B cell (primary cell): Measurements from ENCODE around the gene POU2AF1. TPM values are rescaled to one million over a fixed set of nuclear protein-coding genes. Genes with fewer than 3 reads are reported as not detected.

Experiments used
- ATAC-seq: fragments of 200-7000 bp; cut with Tn5 transposase; one replicate; pipeline ENCODE4 v1.10.0; 2021; ENCODE audit warnings: low read depth, mild to moderate bottlenecking, moderate number of reproducible peaks, moderate library complexity
- CTCF ChIA-PET: fragments of 350-600 bp; sonication (Branson Sonifier 250); formaldehyde crosslinking; loops from one replicate; lab custom pipeline; 2021; ENCODE audit warnings: antibody characterized with exemption, inconsistent platforms; lab: Charles Lee
- POLR2A ChIA-PET: fragments of 350-600 bp; sonication (Branson Sonifier 250); formaldehyde crosslinking; loops from one replicate; lab custom pipeline; 2021; ENCODE audit warnings: antibody characterized with exemption; lab: Charles Lee
- DNase-seq: peaks from one replicate; pipeline ENCODE4 v3.0.0; 2013
- H2AFZ ChIP-seq: 2 replicates; pipeline ENCODE4 v1.6.1; 2012; ENCODE audit warnings: mild to moderate bottlenecking, low read depth, low read length; ENCODE audit not compliant: insufficient read depth, poor library complexity, severe bottlenecking
- H3K27ac ChIP-seq, 2 donors: 1 replicate in 1 of 2; 2 replicates in 1 of 2; pipeline ENCODE4 v1.5.1; 2012 to 2013; ENCODE audit warnings: low read length in 2 of 2, mild to moderate bottlenecking in 2 of 2, moderate library complexity in 1 of 2
- H3K27me3 ChIP-seq, 4 experiments: fragments of 200-600 bp in 1 of 4; sonication (generic) in 1 of 4; replicated peaks in 1 of 4; 1 replicate in 2 of 4; 2 replicates in 2 of 4; pipeline versions ENCODE4 v1.6.1 to v1.7.0; 2013 to 2016; ENCODE audit warnings: low read length in 3 of 4, mild to moderate bottlenecking in 2 of 4, mixed read lengths in 1 of 4, moderate library complexity in 1 of 4; ENCODE audit not compliant: insufficient read depth in 4 of 4, control insufficient read depth in 3 of 4; ENCODE audit errors: control extremely low read depth in 1 of 4
- H3K36me3 ChIP-seq, 2 experiments: replicated peaks in 1 of 2; 1 replicate in 1 of 2; 2 replicates in 1 of 2; pipeline versions ENCODE4 v1.6.1 to v1.7.1; 2013; ENCODE audit warnings: low read length in 1 of 2; ENCODE audit not compliant: insufficient read depth in 2 of 2, control insufficient read depth in 1 of 2; ENCODE audit errors: control extremely low read depth in 1 of 2, extremely low read depth in 1 of 2
- H3K4me1 ChIP-seq, 2 donors: fragments of 200-600 bp in 1 of 2; sonication (generic) in 1 of 2; 1 replicate in 1 of 2; 2 replicates in 1 of 2; pipeline versions ENCODE4 v1.5.1 to v1.6.1; 2013 to 2017; ENCODE audit warnings: low read length in 2 of 2; ENCODE audit not compliant: control insufficient read depth in 2 of 2, insufficient read depth in 2 of 2
- H3K4me2 ChIP-seq: replicated peaks from 2 replicates; pipeline ENCODE3; 2012; ENCODE audit warnings: mild to moderate bottlenecking, low read depth, low read length; ENCODE audit not compliant: poor library complexity, severe bottlenecking
- H3K4me3 ChIP-seq, 5 experiments: fragments of 200-600 bp in 1 of 5; sonication (generic) in 1 of 5; 1 replicate in 3 of 5; 2 replicates in 2 of 5; pipeline versions ENCODE4 v1.5.1 to v1.7.0; 2011 to 2016; ENCODE audit warnings: low read length in 4 of 5, mild to moderate bottlenecking in 4 of 5, low read depth in 2 of 5, control low read depth in 1 of 5, moderate library complexity in 1 of 5; ENCODE audit not compliant: insufficient read depth in 1 of 5; ENCODE audit errors: control extremely low read depth in 1 of 5, extremely low read depth in 1 of 5
- H3K79me2 ChIP-seq: fragments of 200-600 bp; sonication (generic); one replicate; pipeline ENCODE4 v1.6.0; 2016; ENCODE audit warnings: low read length; ENCODE audit not compliant: control insufficient read depth, insufficient read depth
- H3K9ac ChIP-seq: fragments of 200-600 bp; sonication (generic); 2 replicates; pipeline ENCODE4 v1.6.1; 2017; ENCODE audit warnings: mild to moderate bottlenecking, low read length, moderate library complexity
- H3K9me3 ChIP-seq, 3 donors: one replicate each; pipeline versions ENCODE4 v1.6.1 to v1.7.1; 2013; ENCODE audit warnings: low read length in 2 of 3; ENCODE audit not compliant: control insufficient read depth in 2 of 3, insufficient read depth in 1 of 3; ENCODE audit errors: control extremely low read depth in 1 of 3
- H4K20me1 ChIP-seq: 2 replicates; pipeline ENCODE4 v1.6.0; 2012; ENCODE audit warnings: mild to moderate bottlenecking, low read length; ENCODE audit not compliant: insufficient read depth, control insufficient read depth, poor library complexity, severe bottlenecking
- H3K27ac Mint-ChIP-seq: one replicate; pipeline ENCODE4 v1.8.0; 2021; ENCODE audit warnings: mixed read lengths
- H3K27me3 Mint-ChIP-seq: one replicate; pipeline ENCODE4 v1.8.0; 2021; ENCODE audit warnings: mixed read lengths
- H3K4me1 Mint-ChIP-seq: one replicate; pipeline ENCODE4 v1.8.0; 2021; ENCODE audit warnings: mixed read lengths
- H3K4me3 Mint-ChIP-seq: one replicate; pipeline ENCODE4 v1.8.0; 2021; ENCODE audit warnings: mixed read lengths
- H3K9me3 Mint-ChIP-seq: one replicate; pipeline ENCODE4 v1.8.0; 2022; ENCODE audit warnings: mixed read lengths; ENCODE audit not compliant: insufficient read depth
- CTCF ChIP-seq: fragments of 200-600 bp; IDR thresholded peaks from one replicate; pipeline ENCODE4 v1.8.0; 2022; ENCODE audit warnings: antibody characterized with exemption, mild to moderate bottlenecking
- EZH2 ChIP-seq: IDR thresholded peaks from 2 replicates; pipeline ENCODE4 v1.6.1; 2012; ENCODE audit warnings: borderline replicate concordance, low read depth, mild to moderate bottlenecking, moderate library complexity, low read length; ENCODE audit not compliant: insufficient read depth, poor library complexity, severe bottlenecking
- WGBS: methylation state at CpG from one replicate; pipeline ENCODE4 v1.1.5; 2013; ENCODE audit warnings: missing lambda C conversion rate; ENCODE audit not compliant: insufficient coverage; 5-methylcytosine and 5-hydroxymethylcytosine counted together
- intact Hi-C: fragments of 100-400 bp; cut with micrococcal nuclease; formaldehyde crosslinking; loops from one replicate; pipeline ENCODE4 v1.10.0; 2022
- polyA plus RNA-seq: library from polyadenylated mRNA; depleted of rRNA; stranded (reverse); fragments of >200 nt; gene quantifications from 2 replicates; pipeline ENCODE4 v1.2.3, GENCODE V29; 2012
- total RNA-seq, 2 donors: library from RNA; stranded (reverse); fragments of 120-200 nt in 1 of 2; gene quantifications; 1 replicate in 1 of 2; 2 replicates in 1 of 2; pipeline versions ENCODE4 v1.2.3 to v1.2.4, GENCODE V29; 2013 to 2022

The POU2AF1 gene
- total and polyA plus RNA-seq, 2 donors (not counting 1 experiment from before 2014, with no cell fraction given): 308 to 407 TPM

DNA sequence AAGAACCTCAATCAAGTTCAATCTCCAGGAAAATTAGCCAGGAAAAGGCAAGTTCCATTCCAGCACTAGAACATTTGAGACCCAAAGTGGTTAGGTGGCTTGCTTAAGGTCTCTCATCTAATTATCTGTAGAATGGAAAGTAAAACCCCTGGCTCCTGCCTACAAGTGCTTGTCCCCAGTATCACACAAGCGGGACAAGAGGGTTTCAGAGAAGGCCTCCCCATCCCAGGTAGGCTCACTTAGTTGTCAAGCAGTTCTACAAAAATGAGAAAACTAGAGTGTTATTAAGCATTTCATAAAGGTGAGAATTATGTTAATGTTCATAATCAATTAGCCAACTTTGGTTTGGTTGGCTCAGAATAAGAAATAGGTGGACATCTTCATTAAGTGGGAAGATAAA is 5.5 kb downstream of the POU2AF1 start:
- H3K27ac ChIP-seq: peak overlapping the region in 1 of 2 donors; percentile 88
- H3K4me1 ChIP-seq: peaks cover 87 to 89% of the 10 kb centered on the region in 2 donors
- peaks cover 100% of the 10 kb centered on the region for H3K79me2 ChIP-seq
- POLR2A ChIA-PET: interaction anchor here (7.7 kb wide), 1 partner anchor 45 kb away, joined by 314 read pairs; no protein-coding TSS in a partner anchor
- ATAC-seq (no peak), DNase-seq (no peak)
- Mint-ChIP-seq H3K4me3 (peak overlapping the region; percentile 76), H3K27me3 (no peaks in the 10 kb centered on the region), H3K9me3 (no peaks in the 10 kb centered on the region), H3K4me1 (peaks cover 85% of the 10 kb centered on the region), H3K27ac (peak overlapping the region; percentile 83)
- CTCF ChIA-PET: interaction anchor here (1.6 to 32.5 kb wide), 2 partner anchors 19 to 45 kb away, joined by 3 to 922 read pairs; no protein-coding TSS in a partner anchor
- no CpG with 5 or more reads among the region's 1 CpG for WGBS
- H3K36me3 ChIP-seq: peaks cover 5 to 53% of the 10 kb centered on the region in 2 experiments
- H3K27me3 ChIP-seq: no peaks in the 10 kb centered on the region
- peak overlapping the region; percentile 39 for H3K9ac ChIP-seq
- H4K20me1 ChIP-seq: peaks cover 39% of the 10 kb centered on the region
- TF ChIP-seq CTCF (no peak), EZH2 (no peak)
- peak overlapping the region; percentile 80 for H3K4me2 ChIP-seq
- H3K9me3 ChIP-seq: no peaks in the 10 kb centered on the region
- no peak overlapping the region for H3K4me3 ChIP-seq
- intact Hi-C loops: loop anchor here (10.0 kb wide), 1 partner anchor 199 kb away; no protein-coding TSS in a partner anchor
- no peak overlapping the region for H2AFZ ChIP-seq

- Histone ChIP-seq H3K9ac (peak overlapping the region; percentile 39), H3K36me3 (peaks cover 5 to 60% of the 10 kb centered on the region in 2 experiments), H3K27me3 (no peaks in the 10 kb centered on the region), H3K4me2 (peak overlapping the region; percentile 80), H3K27ac (peak overlapping the region; percentile 22 to 88), H3K79me2 (peaks cover 100% of the 10 kb centered on the region), H3K9me3 (no peaks in the 10 kb centered on the region), H3K4me1 (peaks cover 95 to 96% of the 10 kb centered on the region in 2 donors), H3K4me3 (peak overlapping the region in 3 of 5 experiments; percentile 8 to 13 (median 9)), H2AFZ (no peak overlapping the region), H4K20me1 (peaks cover 49% of the 10 kb centered on the region)
- CTCF ChIA-PET: interaction anchor here (1.6 to 32.5 kb wide), 3 partner anchors 18 to 89 kb away, joined by 3 to 922 read pairs (median 4); no protein-coding TSS in a partner anchor
- Mint-ChIP-seq H3K27me3 (no peaks in the 10 kb centered on the region), H3K9me3 (no peaks in the 10 kb centered on the region), H3K27ac (peak overlapping the region; percentile 94), H3K4me1 (peaks cover 93% of the 10 kb centered on the region), H3K4me3 (peak overlapping the region; percentile 79)
- POLR2A ChIA-PET: interaction anchor here (0.7 to 1.2 kb wide), 2 partner anchors 18 to 65 kb away, joined by 4 to 5 read pairs; no protein-coding TSS in a partner anchor
- no peak for DNase-seq
- intact Hi-C loops: loop anchor here (10.0 kb wide), 1 partner anchor 198 kb away; no protein-coding TSS in a partner anchor
- 60% methylated on average over 1 of the region's 2 CpGs for WGBS
- no peak for ATAC-seq
- TF ChIP-seq EZH2: no peak
- TF ChIP-seq CTCF: no peak
Measured at GRCh38 chr11:111372538-111372937, 6.5 kb downstream of the POU2AF1 start.
